Astrocyte of the cerebellum (primary cell): Measurements from ENCODE around the gene RPSA.
"Not testable (repeated sequence)": the region's sequence is repeated elsewhere in the genome, so short reads cannot be mapped to it uniquely, and the experiment has no call there.

Experiments
- DNase-seq: peaks from one replicate; pipeline ENCODE4 v3.0.0-alpha.2; 2011; ENCODE audit warnings: low read depth
- H3K4me3 ChIP-seq: 2 replicates; pipeline ENCODE4 v1.5.1; 2011; ENCODE audit warnings: mild to moderate bottlenecking, low read depth, low read length, moderate library complexity
- CTCF ChIP-seq: IDR thresholded peaks from 2 replicates; pipeline ENCODE4 v1.5.1; 2012; ENCODE audit warnings: low read length, low read depth, moderate library complexity, mild to moderate bottlenecking; ENCODE audit errors: missing control alignments
- in situ Hi-C: cut with HindIII; loops from 2 replicates; pipeline ENCODE4 v1.10.0; 2017; ENCODE audit warnings: low sequenced_read_pairs

The RPSA gene

GRCh38 chr3:39412668-39413260 lies 6.2 kb downstream of the RPSA start:
- H3K4me3 ChIP-seq = no peak overlapping the region
- in situ Hi-C loops = no loop called here
- no peak for DNase-seq
- no peak for TF ChIP-seq CTCF

GRCh38 chr3:39413691-39414420 lies 7.3 kb downstream of the RPSA start:
- no peak for TF ChIP-seq CTCF
- H3K4me3 ChIP-seq = no peak overlapping the region
- in situ Hi-C loops = no loop called here
- no peak for DNase-seq

GRCh38 chr3:39414421-39414907 lies 7.9 kb downstream of the RPSA start:
- no peak for DNase-seq
- in situ Hi-C loops = no loop called here
- no peak for TF ChIP-seq CTCF
- H3K4me3 ChIP-seq = no peak overlapping the region

GRCh38 chr3:39415302-39415701 lies 8.8 kb downstream of the RPSA start:
- in situ Hi-C loops, H3K4me3 ChIP-seq, DNase-seq: not testable (repeated sequence)

- no peak overlapping the region for H3K4me3 ChIP-seq
- no peak for TF ChIP-seq CTCF
- in situ Hi-C loops = no loop called here
- no peak for DNase-seq
Observed at GRCh38 chr3:39415983-39416382, 9.5 kb downstream of the RPSA start.

- DNase-seq, in situ Hi-C loops: not testable (repeated sequence)
Observed at GRCh38 chr3:39416998-39417397, 10.5 kb downstream of the RPSA start.

GRCh38 chr3:39418556-39419225 lies 12.2 kb downstream of the RPSA start:
- H3K4me3 ChIP-seq, in situ Hi-C loops: not testable (repeated sequence)

More at GRCh38 chr3:39416998-39417397, 10.5 kb downstream of the RPSA start:
- H3K4me3 ChIP-seq = not testable (repeated sequence)

GRCh38 chr3:39419742-39420315 lies 13.3 kb downstream of the RPSA start:
- H3K4me3 ChIP-seq = no peak overlapping the region
- no peak for DNase-seq
- TF ChIP-seq CTCF = no peak
- in situ Hi-C loops = no loop called here

More at GRCh38 chr3:39418556-39419225, 12.2 kb downstream of the RPSA start:
- DNase-seq = not testable (repeated sequence)
